K562 (cell line): ENCODE results near the gene CELSR2. TPM values are rescaled to one million over a fixed set of nuclear protein-coding genes. Genes with fewer than 3 reads are reported as not detected.

Experiments used
- ATF6 ChIP-seq: sonication (generic); formaldehyde crosslinking; IDR thresholded peaks from 2 replicates; pipeline ENCODE4 v1.4.0; 2020; ENCODE audit warnings: mild to moderate bottlenecking, missing genetic modification reagents
- BDP1 ChIP-seq: IDR thresholded peaks from 3 replicates; pipeline ENCODE4 v1.6.1; 2011; ENCODE audit not compliant: insufficient read length, insufficient read depth
- CBFA2T3 ChIP-seq: fragments of 450-650 bp; IDR thresholded peaks from 2 replicates; pipeline ENCODE4 v1.6.1; 2017
- DACH1 ChIP-seq: fragments of 450-650 bp; IDR thresholded peaks from 2 replicates; pipeline ENCODE4 v1.6.1; 2018; ENCODE audit not compliant: partially characterized antibody
- DPF2 ChIP-seq: fragments of 450-650 bp; IDR thresholded peaks from 2 replicates; pipeline ENCODE4 v1.6.1; 2016
- FOXA1 ChIP-seq: fragments of 450-650 bp; IDR thresholded peaks from 2 replicates; pipeline ENCODE4 v1.6.1; 2016; ENCODE audit warnings: mild to moderate bottlenecking, borderline replicate concordance
- HMBOX1 ChIP-seq: sonication (generic); IDR thresholded peaks from 2 replicates; pipeline ENCODE4 v1.6.1; 2016
- MEF2D ChIP-seq: conservative IDR thresholded peaks from 2 replicates; pipeline ENCODE4 v1.6.1; 2016; ENCODE audit warnings: low read depth, missing genetic modification characterization, missing compliant biosample characterization
- MIER1 ChIP-seq: fragments of 450-650 bp; IDR thresholded peaks from 2 replicates; pipeline ENCODE4 v1.6.1; 2016; ENCODE audit warnings: antibody characterized with exemption, mild to moderate bottlenecking, low read depth
- NFE2 ChIP-seq: IDR thresholded peaks from 2 replicates; pipeline ENCODE4 v1.6.1; 2014; ENCODE audit warnings: antibody characterized with exemption, low read depth
- PHB ChIP-seq: fragments of 250-450 bp; sonication (Bioruptor Pico); IDR thresholded peaks from 2 replicates; pipeline ENCODE4 v1.5.0; 2021
- POLR3A ChIP-seq: IDR thresholded peaks from 2 replicates; pipeline ENCODE4 v1.6.1; 2011; ENCODE audit warnings: borderline replicate concordance, mild to moderate bottlenecking, moderate library complexity; ENCODE audit not compliant: insufficient read length, insufficient read depth; ENCODE audit errors: extremely low read depth
- SNIP1 ChIP-seq: fragments of 450-650 bp; IDR thresholded peaks from 2 replicates; pipeline ENCODE4 v1.7.1; 2017; ENCODE audit warnings: low read depth, mild to moderate bottlenecking
- TOE1 ChIP-seq, 2 experiments: fragments of 450-650 bp in 1 of 2; sonication (generic) in 1 of 2; formaldehyde crosslinking in 1 of 2; IDR thresholded peaks; 2 replicates each; pipeline versions ENCODE4 v1.7.1 to v1.8.0; 2016 to 2022; ENCODE audit warnings: borderline replicate concordance in 2 of 2, mild to moderate bottlenecking in 2 of 2, antibody characterized with exemption in 1 of 2, inconsistent platforms in 1 of 2, low read depth in 1 of 2, missing genetic modification reagents in 1 of 2, moderate library complexity in 1 of 2
- ZFP1 ChIP-seq: fragments of 450-650 bp; formaldehyde crosslinking; IDR thresholded peaks from 2 replicates; pipeline ENCODE4 v1.4.0; 2020; ENCODE audit warnings: mild to moderate bottlenecking, mixed read lengths
- polyA plus RNA-seq, 8 experiments: library from polyadenylated mRNA; depleted of rRNA in 4 of 8; stranded (reverse) in 5 of 8; unstranded in 3 of 8; fragments of >200 nt; fragmentation: Nextera tagmentation in 2 of 8; fragmentation: Illumina TruSeq in 1 of 8; extraction: Ambion mirVana in 2 of 8; extraction: Trizol in 1 of 8; gene quantifications; 2 replicates each; pipeline versions ENCODE4 v1.2.1 to v1.2.3, GENCODE V29; 2011 to 2014; ENCODE audit warnings: inconsistent platforms in 1 of 8, missing spikeins in 1 of 8
- total RNA-seq, 7 experiments: library from RNA; depleted of rRNA in 6 of 7; stranded (reverse); fragments of >200 nt in 6 of 7; fragmentation: Illumina TruSeq in 2 of 7; extraction: Trizol in 2 of 7; gene quantifications; 2 replicates each; pipeline versions ENCODE4 v1.2.1 to v1.2.3, GENCODE V29; 2011 to 2021; ENCODE audit warnings: low replicate concordance in 1 of 7
- TF ChIP-seq, protein P1 (sequence below): fragments of 450-650 bp; IDR thresholded peaks from 2 replicates; pipeline ENCODE4 v1.6.1; 2016; ENCODE audit warnings: borderline replicate concordance
- TF ChIP-seq, protein P2 (sequence below): sonication (generic); formaldehyde crosslinking; IDR thresholded peaks from 2 replicates; pipeline ENCODE4 v1.9.0; 2022; ENCODE audit warnings: mild to moderate bottlenecking, missing genetic modification reagents
- TF ChIP-seq, protein P3 (sequence below): IDR thresholded peaks from 3 replicates; pipeline ENCODE4 v1.6.1; 2011; ENCODE audit warnings: borderline replicate concordance, mild to moderate bottlenecking; ENCODE audit not compliant: insufficient read length, insufficient read depth
- TF ChIP-seq, protein P4 (sequence below): fragments of 200-400 bp; formaldehyde crosslinking; IDR thresholded peaks from 2 replicates; pipeline ENCODE4 v1.6.1; 2017; ENCODE audit warnings: mild to moderate bottlenecking, low read depth, low read length, moderate library complexity

The CELSR2 gene
- total and polyA plus RNA-seq, 9 of the 15 experiments (the other 6 are each of a cell fraction or from before 2014, with no cell fraction given), result 0.31 to 21.9 (median 4.2) TPM

- TF ChIP-seq POLR3A, result no peak
- TF ChIP-seq, protein P1, sequence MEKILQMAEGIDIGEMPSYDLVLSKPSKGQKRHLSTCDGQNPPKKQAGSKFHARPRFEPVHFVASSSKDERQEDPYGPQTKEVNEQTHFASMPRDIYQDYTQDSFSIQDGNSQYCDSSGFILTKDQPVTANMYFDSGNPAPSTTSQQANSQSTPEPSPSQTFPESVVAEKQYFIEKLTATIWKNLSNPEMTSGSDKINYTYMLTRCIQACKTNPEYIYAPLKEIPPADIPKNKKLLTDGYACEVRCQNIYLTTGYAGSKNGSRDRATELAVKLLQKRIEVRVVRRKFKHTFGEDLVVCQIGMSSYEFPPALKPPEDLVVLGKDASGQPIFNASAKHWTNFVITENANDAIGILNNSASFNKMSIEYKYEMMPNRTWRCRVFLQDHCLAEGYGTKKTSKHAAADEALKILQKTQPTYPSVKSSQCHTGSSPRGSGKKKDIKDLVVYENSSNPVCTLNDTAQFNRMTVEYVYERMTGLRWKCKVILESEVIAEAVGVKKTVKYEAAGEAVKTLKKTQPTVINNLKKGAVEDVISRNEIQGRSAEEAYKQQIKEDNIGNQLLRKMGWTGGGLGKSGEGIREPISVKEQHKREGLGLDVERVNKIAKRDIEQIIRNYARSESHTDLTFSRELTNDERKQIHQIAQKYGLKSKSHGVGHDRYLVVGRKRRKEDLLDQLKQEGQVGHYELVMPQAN, result peak; percentile 30; the same call in 1 of the 2 replicates
- TF ChIP-seq TOE1 (IDR thresholded peaks at IDR 0.05; ENCODE audit: borderline replicate concordance), result no peak; the same call in 1 of the 2 replicates
- no peak; the same call in 1 of the 2 replicates for TF ChIP-seq TOE1 (CRISPR knock-in tag; IDR thresholded peaks at IDR 0.05; ENCODE audit: borderline replicate concordance, low read depth)
- TF ChIP-seq, protein P2, sequence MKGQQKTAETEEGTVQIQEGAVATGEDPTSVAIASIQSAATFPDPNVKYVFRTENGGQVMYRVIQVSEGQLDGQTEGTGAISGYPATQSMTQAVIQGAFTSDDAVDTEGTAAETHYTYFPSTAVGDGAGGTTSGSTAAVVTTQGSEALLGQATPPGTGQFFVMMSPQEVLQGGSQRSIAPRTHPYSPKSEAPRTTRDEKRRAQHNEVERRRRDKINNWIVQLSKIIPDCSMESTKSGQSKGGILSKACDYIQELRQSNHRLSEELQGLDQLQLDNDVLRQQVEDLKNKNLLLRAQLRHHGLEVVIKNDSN (CRISPR knock-in tag), result no peak; the same call in 1 of the 2 replicates
- no peak for TF ChIP-seq ATF6
- TF ChIP-seq NFE2, result no peak
- TF ChIP-seq BDP1, result no peak
- no peak for TF ChIP-seq FOXA1
- 0 out of 2 replicates have a peak, but pooled peaks have one; percentile 10 for TF ChIP-seq PHB (CRISPR knock-in tag)
- TF ChIP-seq DACH1, result no peak
- no peak for TF ChIP-seq DPF2
- TF ChIP-seq CBFA2T3, result no peak
- TF ChIP-seq HMBOX1, result no peak
- TF ChIP-seq MEF2D, result no peak
- TF ChIP-seq SNIP1, result no peak
- TF ChIP-seq, protein P3, sequence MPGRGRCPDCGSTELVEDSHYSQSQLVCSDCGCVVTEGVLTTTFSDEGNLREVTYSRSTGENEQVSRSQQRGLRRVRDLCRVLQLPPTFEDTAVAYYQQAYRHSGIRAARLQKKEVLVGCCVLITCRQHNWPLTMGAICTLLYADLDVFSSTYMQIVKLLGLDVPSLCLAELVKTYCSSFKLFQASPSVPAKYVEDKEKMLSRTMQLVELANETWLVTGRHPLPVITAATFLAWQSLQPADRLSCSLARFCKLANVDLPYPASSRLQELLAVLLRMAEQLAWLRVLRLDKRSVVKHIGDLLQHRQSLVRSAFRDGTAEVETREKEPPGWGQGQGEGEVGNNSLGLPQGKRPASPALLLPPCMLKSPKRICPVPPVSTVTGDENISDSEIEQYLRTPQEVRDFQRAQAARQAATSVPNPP, result no peak
- no peak for TF ChIP-seq MIER1
- no peak for TF ChIP-seq ZFP1 (CRISPR knock-in tag)
- TF ChIP-seq, protein P4, sequence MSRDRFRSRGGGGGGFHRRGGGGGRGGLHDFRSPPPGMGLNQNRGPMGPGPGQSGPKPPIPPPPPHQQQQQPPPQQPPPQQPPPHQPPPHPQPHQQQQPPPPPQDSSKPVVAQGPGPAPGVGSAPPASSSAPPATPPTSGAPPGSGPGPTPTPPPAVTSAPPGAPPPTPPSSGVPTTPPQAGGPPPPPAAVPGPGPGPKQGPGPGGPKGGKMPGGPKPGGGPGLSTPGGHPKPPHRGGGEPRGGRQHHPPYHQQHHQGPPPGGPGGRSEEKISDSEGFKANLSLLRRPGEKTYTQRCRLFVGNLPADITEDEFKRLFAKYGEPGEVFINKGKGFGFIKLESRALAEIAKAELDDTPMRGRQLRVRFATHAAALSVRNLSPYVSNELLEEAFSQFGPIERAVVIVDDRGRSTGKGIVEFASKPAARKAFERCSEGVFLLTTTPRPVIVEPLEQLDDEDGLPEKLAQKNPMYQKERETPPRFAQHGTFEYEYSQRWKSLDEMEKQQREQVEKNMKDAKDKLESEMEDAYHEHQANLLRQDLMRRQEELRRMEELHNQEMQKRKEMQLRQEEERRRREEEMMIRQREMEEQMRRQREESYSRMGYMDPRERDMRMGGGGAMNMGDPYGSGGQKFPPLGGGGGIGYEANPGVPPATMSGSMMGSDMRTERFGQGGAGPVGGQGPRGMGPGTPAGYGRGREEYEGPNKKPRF, result no peak
These were observed 9.8 kb upstream of the CELSR2 start (continued) for GRCh38 chr1:109239409-109240068.
